ENCODE data around the gene SEC31B.

DNA sequence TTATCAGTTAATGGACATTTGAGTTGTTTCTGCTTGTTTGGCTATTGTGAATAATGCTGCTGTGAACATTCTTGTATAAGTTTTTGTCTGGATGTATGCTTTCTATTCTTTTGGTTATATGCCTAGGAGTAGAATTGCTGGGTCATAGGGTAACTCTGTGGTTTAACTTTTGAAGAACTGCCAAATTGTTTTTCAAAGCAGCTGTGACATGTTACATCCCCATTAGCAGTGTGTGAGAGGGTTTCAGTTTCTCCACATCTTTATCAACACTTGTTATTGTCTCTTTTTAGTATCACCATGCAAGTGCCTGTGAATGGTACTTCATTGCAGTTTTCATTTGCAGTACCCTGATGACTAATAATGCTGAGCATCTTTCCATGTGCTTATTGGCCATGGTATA is 12.1 kb upstream of the SEC31B start:
- TF ChIP-seq, protein P1, sequence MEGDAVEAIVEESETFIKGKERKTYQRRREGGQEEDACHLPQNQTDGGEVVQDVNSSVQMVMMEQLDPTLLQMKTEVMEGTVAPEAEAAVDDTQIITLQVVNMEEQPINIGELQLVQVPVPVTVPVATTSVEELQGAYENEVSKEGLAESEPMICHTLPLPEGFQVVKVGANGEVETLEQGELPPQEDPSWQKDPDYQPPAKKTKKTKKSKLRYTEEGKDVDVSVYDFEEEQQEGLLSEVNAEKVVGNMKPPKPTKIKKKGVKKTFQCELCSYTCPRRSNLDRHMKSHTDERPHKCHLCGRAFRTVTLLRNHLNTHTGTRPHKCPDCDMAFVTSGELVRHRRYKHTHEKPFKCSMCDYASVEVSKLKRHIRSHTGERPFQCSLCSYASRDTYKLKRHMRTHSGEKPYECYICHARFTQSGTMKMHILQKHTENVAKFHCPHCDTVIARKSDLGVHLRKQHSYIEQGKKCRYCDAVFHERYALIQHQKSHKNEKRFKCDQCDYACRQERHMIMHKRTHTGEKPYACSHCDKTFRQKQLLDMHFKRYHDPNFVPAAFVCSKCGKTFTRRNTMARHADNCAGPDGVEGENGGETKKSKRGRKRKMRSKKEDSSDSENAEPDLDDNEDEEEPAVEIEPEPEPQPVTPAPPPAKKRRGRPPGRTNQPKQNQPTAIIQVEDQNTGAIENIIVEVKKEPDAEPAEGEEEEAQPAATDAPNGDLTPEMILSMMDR (IDR thresholded peaks at IDR 0.05), result no peak
- TF ChIP-seq ZFX (IDR thresholded peaks at IDR 0.05; ENCODE audit: borderline replicate concordance), result no peak

All from 22Rv1 (cell line).